Osteoblast (primary cell): Measurements from ENCODE around the gene MYO1G. TPM values are rescaled to one million over a fixed set of nuclear protein-coding genes. Genes with fewer than 3 reads are reported as not detected.

Experiments used
- DNase-seq: peaks from one replicate; pipeline ENCODE4 v3.0.0; 2011; ENCODE audit warnings: low spot score, mixed read lengths; ENCODE audit not compliant: insufficient read length; ENCODE audit errors: missing footprints
- H2AFZ ChIP-seq: 2 replicates; pipeline ENCODE4 v1.6.0; 2011; ENCODE audit warnings: mild to moderate bottlenecking, low read length
- H3K27ac ChIP-seq: 2 replicates; pipeline ENCODE4 v1.5.1; 2011; ENCODE audit warnings: mild to moderate bottlenecking, low read depth, low read length, moderate library complexity
- H3K27me3 ChIP-seq: 2 replicates; pipeline ENCODE4 v1.6.0; 2012; ENCODE audit warnings: mild to moderate bottlenecking, control low read depth, inconsistent platforms, low read length, moderate library complexity; ENCODE audit not compliant: insufficient read depth
- H3K36me3 ChIP-seq: 2 replicates; pipeline ENCODE4 v1.5.1; 2011; ENCODE audit warnings: mild to moderate bottlenecking, low read length, control low read depth, moderate library complexity; ENCODE audit not compliant: insufficient read depth
- H3K4me1 ChIP-seq: 2 replicates; pipeline ENCODE4 v1.5.1; 2011; ENCODE audit warnings: mild to moderate bottlenecking, low read length, control low read depth, moderate library complexity; ENCODE audit not compliant: insufficient read depth
- H3K4me2 ChIP-seq: 2 replicates; pipeline ENCODE4 v1.6.0; 2011; ENCODE audit warnings: mild to moderate bottlenecking, low read length; ENCODE audit not compliant: insufficient read depth
- H3K4me3 ChIP-seq: fragments of 200-600 bp; sonication (generic); 3 replicates; pipeline ENCODE4 v1.5.1; 2012; ENCODE audit warnings: mild to moderate bottlenecking, low read length, inconsistent platforms; ENCODE audit not compliant: insufficient read depth
- H3K79me2 ChIP-seq: 2 replicates; pipeline ENCODE4 v1.6.0; 2012; ENCODE audit warnings: mild to moderate bottlenecking, low read length, control low read depth, inconsistent platforms; ENCODE audit not compliant: insufficient read depth
- H3K9me3 ChIP-seq: 2 replicates; pipeline ENCODE4 v1.5.1; 2011; ENCODE audit warnings: low read depth, low read length, control low read depth
- H4K20me1 ChIP-seq: 2 replicates; pipeline ENCODE4 v1.6.0; 2012; ENCODE audit warnings: mild to moderate bottlenecking, low read length, control low read depth; ENCODE audit not compliant: insufficient read depth
- CTCF ChIP-seq: IDR thresholded peaks from 2 replicates; pipeline ENCODE4 v1.5.1; 2011; ENCODE audit warnings: mild to moderate bottlenecking, low read depth, low read length, moderate library complexity; ENCODE audit errors: extremely low read depth
- total RNA-seq: library from RNA; depleted of rRNA; stranded (reverse); fragments of >200 nt; gene quantifications from 2 replicates; pipeline ENCODE4 v1.2.3, GENCODE V29; 2012

Gene MYO1G
- total RNA-seq, 1 donor, result 0.36 TPM

- TF ChIP-seq CTCF, result no peak
- H3K4me3 ChIP-seq, result no peak overlapping the region
- no peak overlapping the region for H2AFZ ChIP-seq
- H3K27ac ChIP-seq, result no peak overlapping the region
- DNase-seq, result no peak
- H4K20me1 ChIP-seq, result peaks cover 18% of the 10 kb centered on the region
- H3K79me2 ChIP-seq, result peaks cover 74% of the 10 kb centered on the region
- no peaks in the 10 kb centered on the region for H3K4me1 ChIP-seq
- H3K9me3 ChIP-seq, result no peaks in the 10 kb centered on the region
- H3K36me3 ChIP-seq, result peaks cover 8% of the 10 kb centered on the region
- no peaks in the 10 kb centered on the region for H3K27me3 ChIP-seq
- no peak overlapping the region for H3K4me2 ChIP-seq
These were observed 34.7 kb upstream of the MYO1G start for GRCh38 chr7:45013465-45013967.

- H3K36me3 ChIP-seq, result peaks cover 7% of the 10 kb centered on the region
- no peaks in the 10 kb centered on the region for H3K9me3 ChIP-seq
- H3K4me2 ChIP-seq, result no peak overlapping the region
- H3K27me3 ChIP-seq, result no peaks in the 10 kb centered on the region
- no peak overlapping the region for H3K27ac ChIP-seq
- H4K20me1 ChIP-seq, result peaks cover 13% of the 10 kb centered on the region
- peaks cover 90% of the 10 kb centered on the region for H3K79me2 ChIP-seq
- H2AFZ ChIP-seq, result no peak overlapping the region
- H3K4me3 ChIP-seq, result no peak overlapping the region
- TF ChIP-seq CTCF, result no peak
- DNase-seq, result no peak
- H3K4me1 ChIP-seq, result no peaks in the 10 kb centered on the region
These were observed 28.9 kb upstream of the MYO1G start for GRCh38 chr7:45007571-45008328.

GRCh38 chr7:45007106-45007505 is 28.3 kb upstream of the MYO1G start:
- Histone ChIP-seq H3K27me3 (no peaks in the 10 kb centered on the region), H3K36me3 (peaks cover 7% of the 10 kb centered on the region), H3K9me3 (no peaks in the 10 kb centered on the region), H4K20me1 (peaks cover 19% of the 10 kb centered on the region), H3K79me2 (peaks cover 90% of the 10 kb centered on the region), H3K4me3 (no peak overlapping the region), H3K4me1 (no peaks in the 10 kb centered on the region), H3K4me2 (no peak overlapping the region), H2AFZ (no peak overlapping the region), H3K27ac (no peak overlapping the region)
- TF ChIP-seq CTCF, result no peak
- no peak for DNase-seq

DNA sequence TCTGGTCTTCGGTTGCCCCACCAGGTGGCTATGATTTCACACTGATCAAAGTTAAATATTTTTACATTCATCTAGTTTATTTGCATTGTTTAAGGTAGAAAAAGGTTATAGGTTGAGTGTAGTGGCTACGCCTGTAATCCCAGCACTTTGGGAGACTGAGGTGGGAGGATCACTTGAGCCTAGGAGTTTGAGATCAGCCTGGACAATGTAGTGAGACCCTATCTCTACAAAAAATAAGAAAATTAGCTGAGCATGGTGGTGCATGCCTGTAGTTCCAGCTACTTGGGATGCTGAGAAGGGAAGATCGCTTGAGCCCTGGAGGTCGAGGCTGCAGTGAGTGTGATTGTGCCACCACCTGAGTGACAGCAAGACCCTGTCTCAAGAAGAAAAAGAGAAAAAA is 25.0 kb upstream of the MYO1G start:
- H3K4me2 ChIP-seq, result no peak overlapping the region
- TF ChIP-seq CTCF, result no peak
- peaks cover 7% of the 10 kb centered on the region for H3K36me3 ChIP-seq
- peaks cover 82% of the 10 kb centered on the region for H3K79me2 ChIP-seq
- H3K27me3 ChIP-seq, result no peaks in the 10 kb centered on the region
- H3K9me3 ChIP-seq, result no peaks in the 10 kb centered on the region
- DNase-seq, result no peak
- peaks cover 28% of the 10 kb centered on the region for H4K20me1 ChIP-seq
- H3K4me1 ChIP-seq, result peaks cover 11% of the 10 kb centered on the region
- H3K4me3 ChIP-seq, result no peak overlapping the region
- no peak overlapping the region for H3K27ac ChIP-seq
- H2AFZ ChIP-seq, result no peak overlapping the region
